B cell (primary cell): ENCODE measurements around the gene SLIT3.

ENCODE experiments used
- CTCF ChIP-seq: fragments of 200-600 bp; IDR thresholded peaks from one replicate; pipeline ENCODE4 v1.8.0; 2022; ENCODE audit warnings: antibody characterized with exemption, mild to moderate bottlenecking
- EZH2 ChIP-seq: IDR thresholded peaks from 2 replicates; pipeline ENCODE4 v1.6.1; 2012; ENCODE audit warnings: borderline replicate concordance, low read depth, mild to moderate bottlenecking, moderate library complexity, low read length; ENCODE audit not compliant: insufficient read depth, poor library complexity, severe bottlenecking

GRCh38 chr5:169080448-169080911 lies 220.5 kb downstream of the SLIT3 start:
- TF ChIP-seq CTCF: no peak
- no peak for TF ChIP-seq EZH2
